Measurements from ENCODE around the gene PTPN2.

The PTPN2 gene

DNA sequence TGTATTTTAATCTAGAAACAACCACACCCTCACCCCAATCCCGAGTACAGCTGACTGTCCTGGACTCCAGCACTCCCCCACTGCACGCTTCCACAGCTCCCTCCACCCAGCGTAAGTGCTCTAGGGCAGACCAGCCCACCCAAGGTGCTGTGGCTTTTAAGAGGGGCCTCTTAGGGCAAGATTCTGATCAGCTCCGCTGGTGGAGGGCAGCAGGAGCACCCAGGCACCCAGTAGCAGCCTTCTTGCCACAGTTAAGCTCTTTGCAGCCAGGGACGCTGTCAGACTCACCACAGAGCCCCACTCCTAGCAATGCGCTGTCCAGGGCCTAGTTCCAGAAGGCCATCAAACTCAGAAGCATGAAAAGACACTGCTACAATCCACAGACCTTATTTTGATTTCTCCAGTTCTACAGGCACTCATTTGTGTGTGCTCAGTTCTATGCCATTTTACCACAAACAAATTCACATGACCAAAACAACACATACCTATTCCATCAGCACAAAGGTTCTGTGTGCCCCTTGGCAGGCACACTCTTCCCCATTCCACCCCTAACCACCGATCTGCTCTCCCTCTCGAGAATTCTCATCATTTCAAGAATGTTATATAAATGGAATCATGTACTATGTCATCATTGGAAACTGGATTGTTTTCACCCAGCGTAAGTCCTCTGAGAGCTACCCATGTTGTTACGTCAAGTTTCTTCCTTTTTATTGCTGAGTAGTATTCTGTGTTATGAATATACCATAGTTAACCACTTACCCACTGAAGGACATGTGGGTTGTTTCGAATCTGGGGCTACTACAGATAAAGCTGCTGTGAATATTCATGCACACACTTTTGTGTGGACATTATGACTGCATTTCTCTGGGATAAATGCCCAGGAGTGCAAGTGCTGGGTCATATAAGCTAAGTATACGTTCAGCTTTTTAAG lies 40.4 kb downstream of the PTPN2 start:
- Histone ChIP-seq H3K27me3 (ENCODE audit: control insufficient read depth in 2 of 2, insufficient read depth in 2 of 2, low read length in 2 of 2) (no peaks in the 10 kb centered on the region), H3K36me3 (ENCODE audit: control insufficient read depth in 2 of 2, insufficient read depth in 2 of 2, low read length in 2 of 2) (peaks cover 4 to 6% of the 10 kb centered on the region in 2 donors), H3K4me1 (ENCODE audit: control insufficient read depth in 2 of 2, insufficient read depth in 2 of 2, low read length in 2 of 2) (peaks cover 4 to 11% of the 10 kb centered on the region in 2 donors), H3K9me3 (ENCODE audit: control insufficient read depth in 2 of 2, low read length in 2 of 2) (no peaks in the 10 kb centered on the region), H3K27ac (ENCODE audit: low read depth in 2 of 2, low read length in 2 of 2) (peak overlapping the region in 1 of 2 donors; percentile 35), H3K9ac (ENCODE audit: low read depth in 1 of 2, low read length in 2 of 2) (no peak overlapping the region), H3K4me3 (ENCODE audit: low read length in 2 of 2) (no peak overlapping the region)

DNA sequence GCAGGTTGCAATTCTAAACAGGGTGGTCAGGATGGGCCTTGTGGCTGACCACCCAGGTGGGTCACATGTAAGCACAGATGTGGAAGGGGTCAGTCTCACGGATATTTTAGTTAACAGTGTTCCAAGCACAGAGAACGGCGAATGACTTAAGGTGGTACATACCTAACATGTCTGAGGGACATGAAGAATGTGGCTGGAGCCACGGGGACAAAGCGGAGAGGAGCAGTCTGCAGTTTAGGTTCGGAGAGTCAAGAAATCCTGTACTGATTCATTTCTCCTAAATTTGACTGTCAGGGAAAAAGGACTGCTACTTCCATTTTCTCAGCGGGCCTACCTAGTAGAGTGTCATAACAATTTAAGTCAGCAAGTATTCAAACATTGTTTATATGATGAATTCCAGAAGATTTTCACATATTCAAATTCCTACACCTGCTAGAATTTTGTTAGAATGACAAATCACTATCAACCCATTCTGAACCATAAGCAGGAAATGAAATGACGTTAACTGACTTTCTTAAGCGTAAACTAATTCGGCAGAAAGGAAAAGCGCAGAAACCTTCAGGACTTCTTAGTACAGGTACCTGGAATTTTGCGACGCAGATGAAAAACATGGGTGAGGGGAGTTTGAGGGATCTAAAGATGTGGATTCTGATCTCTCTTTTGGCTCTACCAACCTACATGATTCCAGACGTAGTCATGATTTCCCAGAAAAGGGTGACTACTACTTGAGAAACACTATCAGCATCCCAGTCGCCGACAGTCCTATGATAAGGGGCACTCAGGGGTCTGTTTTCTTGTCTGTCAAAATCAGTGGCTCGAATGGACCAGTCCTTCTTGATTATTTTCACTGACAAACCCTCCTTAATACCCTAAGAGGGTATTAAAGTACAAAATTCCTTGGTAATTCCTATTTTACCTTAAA lies 41.3 kb downstream of the PTPN2 start:
- Histone ChIP-seq H3K4me1 (ENCODE audit: control insufficient read depth in 2 of 2, insufficient read depth in 2 of 2, low read length in 2 of 2) (peaks cover 13 to 21% of the 10 kb centered on the region in 2 donors), H3K4me3 (ENCODE audit: low read length in 2 of 2) (no peak overlapping the region)

DNA sequence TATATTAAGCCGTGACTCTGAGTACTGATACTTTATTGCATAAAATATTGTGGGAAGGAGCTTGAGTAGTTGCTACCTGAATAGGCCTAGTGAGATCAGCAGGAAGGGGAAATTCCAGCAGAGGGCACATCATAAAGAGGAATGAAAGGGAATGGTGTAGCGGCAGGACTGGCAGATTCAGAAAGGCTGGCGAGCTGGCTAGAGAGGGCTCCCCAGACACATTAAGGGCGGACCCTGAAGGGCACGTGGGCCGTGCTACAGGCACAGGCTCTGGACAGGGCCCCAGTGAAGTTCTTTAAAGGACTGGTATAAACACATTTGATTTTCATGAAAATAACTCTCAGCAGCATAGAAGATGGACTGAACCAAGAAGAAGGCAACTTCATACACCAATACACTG lies 43.0 kb downstream of the PTPN2 start:
- H3K4me3 ChIP-seq (ENCODE audit: low read length in 2 of 2) = no peak overlapping the region
- no peaks in the 10 kb centered on the region for H3K27me3 ChIP-seq (ENCODE audit: control insufficient read depth in 2 of 2, insufficient read depth in 2 of 2, low read length in 2 of 2)
- H3K27ac ChIP-seq (ENCODE audit: low read depth in 2 of 2, low read length in 2 of 2) = no peak overlapping the region
- peaks cover 17 to 24% of the 10 kb centered on the region in 2 donors for H3K4me1 ChIP-seq (ENCODE audit: control insufficient read depth in 2 of 2, insufficient read depth in 2 of 2, low read length in 2 of 2)
- H3K36me3 ChIP-seq (ENCODE audit: control insufficient read depth in 2 of 2, insufficient read depth in 2 of 2, low read length in 2 of 2) = peaks cover 1 to 4% of the 10 kb centered on the region in 2 donors
- no peaks in the 10 kb centered on the region for H3K9me3 ChIP-seq (ENCODE audit: control insufficient read depth in 2 of 2, low read length in 2 of 2)
- H3K9ac ChIP-seq (ENCODE audit: low read depth in 1 of 2, low read length in 2 of 2) = no peak overlapping the region

More for the DNA sequence above, 41.3 kb downstream of the PTPN2 start:
- H3K27me3 ChIP-seq (ENCODE audit: control insufficient read depth in 2 of 2, insufficient read depth in 2 of 2, low read length in 2 of 2) = no peaks in the 10 kb centered on the region
- H3K36me3 ChIP-seq (ENCODE audit: control insufficient read depth in 2 of 2, insufficient read depth in 2 of 2, low read length in 2 of 2) = peaks cover 0 to 4% of the 10 kb centered on the region in 2 donors
- H3K9me3 ChIP-seq (ENCODE audit: control insufficient read depth in 2 of 2, low read length in 2 of 2) = no peaks in the 10 kb centered on the region
- no peak overlapping the region for H3K27ac ChIP-seq (ENCODE audit: low read depth in 2 of 2, low read length in 2 of 2)
- H3K9ac ChIP-seq (ENCODE audit: low read depth in 1 of 2, low read length in 2 of 2) = no peak overlapping the region

GRCh38 chr18:12840382-12840781 lies 43.7 kb downstream of the PTPN2 start:
- peaks cover 3 to 4% of the 10 kb centered on the region in 2 donors for H3K36me3 ChIP-seq (ENCODE audit: control insufficient read depth in 2 of 2, insufficient read depth in 2 of 2, low read length in 2 of 2)
- H3K27ac ChIP-seq (ENCODE audit: low read depth in 2 of 2, low read length in 2 of 2) = peak overlapping the region; percentile 69 to 86
- peaks cover 17 to 24% of the 10 kb centered on the region in 2 donors for H3K4me1 ChIP-seq (ENCODE audit: control insufficient read depth in 2 of 2, insufficient read depth in 2 of 2, low read length in 2 of 2)
- H3K9me3 ChIP-seq (ENCODE audit: control insufficient read depth in 2 of 2, low read length in 2 of 2) = no peaks in the 10 kb centered on the region
- no peaks in the 10 kb centered on the region for H3K27me3 ChIP-seq (ENCODE audit: control insufficient read depth in 2 of 2, insufficient read depth in 2 of 2, low read length in 2 of 2)
- H3K4me3 ChIP-seq (ENCODE audit: low read length in 2 of 2) = no peak overlapping the region
- H3K9ac ChIP-seq (ENCODE audit: low read depth in 1 of 2, low read length in 2 of 2) = no peak overlapping the region

GRCh38 chr18:12839526-12840196 lies 44.4 kb downstream of the PTPN2 start:
- Histone ChIP-seq H3K9ac (ENCODE audit: low read depth in 1 of 2, low read length in 2 of 2) (peak overlapping the region; percentile 15 to 48), H3K4me3 (ENCODE audit: low read length in 2 of 2) (peak overlapping the region in 1 of 2 donors; percentile 43), H3K27me3 (ENCODE audit: control insufficient read depth in 2 of 2, insufficient read depth in 2 of 2, low read length in 2 of 2) (no peaks in the 10 kb centered on the region), H3K27ac (ENCODE audit: low read depth in 2 of 2, low read length in 2 of 2) (peak overlapping the region; percentile 69 to 86), H3K4me1 (ENCODE audit: control insufficient read depth in 2 of 2, insufficient read depth in 2 of 2, low read length in 2 of 2) (peaks cover 17 to 24% of the 10 kb centered on the region in 2 donors), H3K36me3 (ENCODE audit: control insufficient read depth in 2 of 2, insufficient read depth in 2 of 2, low read length in 2 of 2) (peaks cover 3 to 4% of the 10 kb centered on the region in 2 donors), H3K9me3 (ENCODE audit: control insufficient read depth in 2 of 2, low read length in 2 of 2) (no peaks in the 10 kb centered on the region)

- peak overlapping the region; percentile 15 to 48 for H3K9ac ChIP-seq (ENCODE audit: low read depth in 1 of 2, low read length in 2 of 2)
- H3K4me1 ChIP-seq (ENCODE audit: control insufficient read depth in 2 of 2, insufficient read depth in 2 of 2, low read length in 2 of 2) = peaks cover 17 to 24% of the 10 kb centered on the region in 2 donors
- H3K27me3 ChIP-seq (ENCODE audit: control insufficient read depth in 2 of 2, insufficient read depth in 2 of 2, low read length in 2 of 2) = no peaks in the 10 kb centered on the region
Observed at GRCh38 chr18:12839057-12839525, 44.9 kb downstream of the PTPN2 start.

DNA sequence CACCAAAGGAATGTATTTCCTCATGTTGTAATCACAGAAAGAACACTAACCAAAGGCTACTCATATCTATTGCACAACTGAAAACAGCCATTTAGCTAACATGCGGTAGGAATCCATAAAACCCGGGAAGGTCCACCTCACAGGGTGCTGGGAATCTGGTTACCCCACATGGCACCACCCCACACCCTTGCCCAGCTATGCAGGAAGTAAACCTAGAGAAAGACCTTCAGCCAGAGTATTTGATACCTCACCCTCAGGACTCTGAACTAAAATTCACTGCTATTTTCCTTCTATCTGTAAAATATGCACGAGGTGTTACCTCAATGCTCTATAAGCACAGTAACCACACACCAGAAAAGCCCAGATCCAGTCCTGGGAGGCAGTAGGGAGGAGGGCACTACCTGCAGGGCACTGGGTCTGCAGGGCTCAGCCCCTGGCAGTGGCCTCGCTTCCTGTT lies 45.8 kb downstream of the PTPN2 start:
- Histone ChIP-seq H3K27me3 (ENCODE audit: control insufficient read depth in 2 of 2, insufficient read depth in 2 of 2, low read length in 2 of 2) (no peaks in the 10 kb centered on the region), H3K9me3 (ENCODE audit: control insufficient read depth in 2 of 2, low read length in 2 of 2) (no peaks in the 10 kb centered on the region), H3K27ac (ENCODE audit: low read depth in 2 of 2, low read length in 2 of 2) (peak overlapping the region; percentile 86 to 87), H3K36me3 (ENCODE audit: control insufficient read depth in 2 of 2, insufficient read depth in 2 of 2, low read length in 2 of 2) (peaks cover 3 to 8% of the 10 kb centered on the region in 2 donors), H3K4me1 (ENCODE audit: control insufficient read depth in 2 of 2, insufficient read depth in 2 of 2, low read length in 2 of 2) (peaks cover 17 to 24% of the 10 kb centered on the region in 2 donors), H3K4me3 (ENCODE audit: low read length in 2 of 2) (peak overlapping the region; percentile 44 to 62), H3K9ac (ENCODE audit: low read depth in 1 of 2, low read length in 2 of 2) (peak overlapping the region; percentile 55 to 58)

More at GRCh38 chr18:12839057-12839525, 44.9 kb downstream of the PTPN2 start:
- Histone ChIP-seq H3K36me3 (ENCODE audit: control insufficient read depth in 2 of 2, insufficient read depth in 2 of 2, low read length in 2 of 2) (peaks cover 3 to 4% of the 10 kb centered on the region in 2 donors), H3K27ac (ENCODE audit: low read depth in 2 of 2, low read length in 2 of 2) (peak overlapping the region; percentile 69 to 86), H3K9me3 (ENCODE audit: control insufficient read depth in 2 of 2, low read length in 2 of 2) (no peaks in the 10 kb centered on the region), H3K4me3 (ENCODE audit: low read length in 2 of 2) (peak overlapping the region in 1 of 2 donors; percentile 43)

DNA sequence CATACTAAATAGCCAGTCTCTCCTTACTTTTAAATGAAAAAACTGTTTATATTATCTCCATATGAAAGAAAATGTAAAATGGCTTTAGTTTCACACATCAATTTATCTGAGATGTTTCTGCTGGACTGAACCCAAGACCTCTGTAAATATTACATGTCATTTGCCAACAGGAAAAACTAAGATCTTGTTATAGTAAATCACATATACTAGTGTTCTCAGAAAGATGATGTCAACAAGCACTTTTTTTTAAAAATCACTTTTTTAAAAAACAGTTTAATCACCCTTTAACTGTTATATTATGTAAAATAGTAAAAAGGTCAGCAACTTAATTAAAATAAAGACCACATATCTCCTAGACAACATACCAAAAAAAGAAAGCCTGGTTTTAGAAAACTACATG lies 46.3 kb downstream of the PTPN2 start:
- Histone ChIP-seq H3K36me3 (ENCODE audit: control insufficient read depth in 2 of 2, insufficient read depth in 2 of 2, low read length in 2 of 2) (peaks cover 4 to 8% of the 10 kb centered on the region in 2 donors), H3K4me1 (ENCODE audit: control insufficient read depth in 2 of 2, insufficient read depth in 2 of 2, low read length in 2 of 2) (peaks cover 17 to 24% of the 10 kb centered on the region in 2 donors), H3K27me3 (ENCODE audit: control insufficient read depth in 2 of 2, insufficient read depth in 2 of 2, low read length in 2 of 2) (no peaks in the 10 kb centered on the region), H3K27ac (ENCODE audit: low read depth in 2 of 2, low read length in 2 of 2) (peak overlapping the region; percentile 86 to 87), H3K9ac (ENCODE audit: low read depth in 1 of 2, low read length in 2 of 2) (peak overlapping the region in 1 of 2 donors; percentile 55), H3K9me3 (ENCODE audit: control insufficient read depth in 2 of 2, low read length in 2 of 2) (no peaks in the 10 kb centered on the region), H3K4me3 (ENCODE audit: low read length in 2 of 2) (no peak overlapping the region)

GRCh38 chr18:12836551-12836950 lies 47.5 kb downstream of the PTPN2 start:
- H3K4me1 ChIP-seq (ENCODE audit: control insufficient read depth in 2 of 2, insufficient read depth in 2 of 2, low read length in 2 of 2) = peaks cover 17 to 24% of the 10 kb centered on the region in 2 donors
- no peak overlapping the region for H3K4me3 ChIP-seq (ENCODE audit: low read length in 2 of 2)
- no peak overlapping the region for H3K27ac ChIP-seq (ENCODE audit: low read depth in 2 of 2, low read length in 2 of 2)

More at GRCh38 chr18:12836551-12836950, 47.5 kb downstream of the PTPN2 start:
- H3K9me3 ChIP-seq (ENCODE audit: control insufficient read depth in 2 of 2, low read length in 2 of 2) = no peaks in the 10 kb centered on the region
- no peak overlapping the region for H3K9ac ChIP-seq (ENCODE audit: low read depth in 1 of 2, low read length in 2 of 2)
- H3K36me3 ChIP-seq (ENCODE audit: control insufficient read depth in 2 of 2, insufficient read depth in 2 of 2, low read length in 2 of 2) = peaks cover 4 to 8% of the 10 kb centered on the region in 2 donors
- H3K27me3 ChIP-seq (ENCODE audit: control insufficient read depth in 2 of 2, insufficient read depth in 2 of 2, low read length in 2 of 2) = no peaks in the 10 kb centered on the region
